A549 (cell line): ENCODE results near the gene DLG2. TPM values are rescaled to one million over a fixed set of nuclear protein-coding genes. Genes with fewer than 3 reads are reported as not detected.

Experiments used
- ATAC-seq, 2 experiments: fragments of 200-7000 bp in 1 of 2; fragments of >200 bp in 1 of 2; cut with Nextera tagmentation in 1 of 2; cut with Tn5 transposase in 1 of 2; 3 replicates each; pipeline versions ENCODE4 v1.8.0 to v1.9.1; 2018 to 2020; ENCODE audit warnings: mild to moderate bottlenecking in 1 of 2, moderate library complexity in 1 of 2
- CTCF ChIA-PET: fragments of 300-600 bp; sonication (Branson Sonifier 250); formaldehyde crosslinking; extraction: SDS; loops from one replicate; lab custom pipeline; 2021; ENCODE audit warnings: antibody characterized with exemption, inconsistent platforms; lab: Yijun Ruan, JAX
- POLR2A ChIA-PET: fragments of 350-600 bp; formaldehyde crosslinking; extraction: SDS; loops from one replicate; lab custom pipeline; 2021; ENCODE audit warnings: antibody characterized with exemption, inconsistent platforms; lab: Yijun Ruan, JAX
- DNase-seq, 2 experiments: peaks; one replicate each; pipeline versions ENCODE4 v3.0.0 to v3.0.0-alpha.2; 2011 to 2016; ENCODE audit warnings: low read depth in 1 of 2, low spot score in 1 of 2
- FAIRE-seq: peaks from 2 replicates; lab custom pipeline; 2011; peaks lifted over from hg19 to GRCh38; lab: Jason Lieb, UNC
- H3K27ac ChIP-seq, 2 experiments: fragments of >200 bp; sonication (Bioruptor Twin); formaldehyde crosslinking; 3 replicates each; pipeline ENCODE4 v1.5.1; 2016 to 2017
- H3K4me1 ChIP-seq: fragments of >200 bp; sonication (Bioruptor Twin); formaldehyde crosslinking; 3 replicates; pipeline ENCODE4 v1.6.1; 2016
- H3K4me2 ChIP-seq: fragments of >200 bp; sonication (Bioruptor Twin); formaldehyde crosslinking; 3 replicates; pipeline ENCODE4 v1.6.1; 2016
- H3K4me3 ChIP-seq: fragments of >200 bp; sonication (Bioruptor Twin); formaldehyde crosslinking; 3 replicates; pipeline ENCODE4 v1.5.1; 2016
- H3K9me3 ChIP-seq: fragments of >200 bp; sonication (Bioruptor Twin); formaldehyde crosslinking; 3 replicates; pipeline ENCODE4 v1.6.1; 2016
- ATOH8 ChIP-seq: fragments of 250-450 bp; sonication (Bioruptor Pico); IDR thresholded peaks from 2 replicates; pipeline ENCODE4 v1.5.0; 2020; ENCODE audit warnings: low read depth, mild to moderate bottlenecking, moderate library complexity
- CEBPB ChIP-seq, 2 experiments: fragments of >200 bp in 1 of 2; sonication (Bioruptor Twin) in 1 of 2; formaldehyde crosslinking in 1 of 2; IDR thresholded peaks; 2 replicates each; pipeline ENCODE4 v1.6.1; 2012 to 2016
- CHD2 ChIP-seq: fragments of 150-350 bp; IDR thresholded peaks from 2 replicates; pipeline ENCODE4 v1.6.1; 2014; ENCODE audit warnings: low read length; ENCODE audit not compliant: partially characterized antibody
- CTCF ChIP-seq: fragments of >200 bp; sonication (Bioruptor Twin); formaldehyde crosslinking; IDR thresholded peaks from 3 replicates; pipeline ENCODE4 v1.5.1; 2016
- EHMT2 ChIP-seq: fragments of 200-600 bp; sonication (generic); IDR thresholded peaks from 2 replicates; pipeline ENCODE4 v1.6.1; 2016; ENCODE audit warnings: antibody characterized with exemption, low read depth, mild to moderate bottlenecking, moderate library complexity
- FOSL2 ChIP-seq, 2 experiments: fragments of 450-650 bp in 1 of 2; fragments of >200 bp in 1 of 2; sonication (Bioruptor Twin) in 1 of 2; formaldehyde crosslinking; IDR thresholded peaks; 2 replicates each; pipeline versions ENCODE4 v1.5.0 to v1.6.1; 2016 to 2020; ENCODE audit warnings: mild to moderate bottlenecking in 1 of 2, moderate library complexity in 1 of 2
- HDAC2 ChIP-seq: fragments of 200-600 bp; sonication (generic); IDR thresholded peaks from 2 replicates; pipeline ENCODE4 v1.6.1; 2016
- HOXB13 ChIP-seq: fragments of 250-450 bp; sonication (Bioruptor Pico); IDR thresholded peaks from 2 replicates; pipeline ENCODE4 v1.5.0; 2020; ENCODE audit warnings: low read depth, mild to moderate bottlenecking, moderate library complexity
- HOXB5 ChIP-seq: fragments of 250-450 bp; sonication (Bioruptor Pico); IDR thresholded peaks from 2 replicates; pipeline ENCODE4 v1.5.0; 2020; ENCODE audit warnings: mild to moderate bottlenecking, moderate library complexity
- JUN ChIP-seq, 2 experiments: fragments of >200 bp; sonication (Bioruptor Twin); formaldehyde crosslinking; IDR thresholded peaks; 2 replicates in 1 of 2; 3 replicates in 1 of 2; pipeline ENCODE4 v1.6.1; 2016 to 2017
- JUNB ChIP-seq: fragments of >200 bp; sonication (Bioruptor Twin); formaldehyde crosslinking; IDR thresholded peaks from 2 replicates; pipeline ENCODE4 v1.6.1; 2016
- KDM5A ChIP-seq: fragments of 200-600 bp; sonication (generic); IDR thresholded peaks from 2 replicates; pipeline ENCODE4 v1.6.1; 2016; ENCODE audit warnings: antibody characterized with exemption, mild to moderate bottlenecking
- MYC ChIP-seq: IDR thresholded peaks from 2 replicates; pipeline ENCODE4 v1.6.1; 2012; ENCODE audit warnings: mild to moderate bottlenecking, inconsistent platforms, low read length, improper control_type of control experiment, borderline replicate concordance
- PBX3 ChIP-seq: IDR thresholded peaks from 2 replicates; pipeline ENCODE4 v1.6.1; 2012
- POLR2AphosphoS2 ChIP-seq: conservative IDR thresholded peaks from 2 replicates; pipeline ENCODE4 v1.6.1; 2012; ENCODE audit warnings: low read length, improper control_type of control experiment, inconsistent platforms
- RAD21 ChIP-seq, 2 experiments: fragments of >200 bp in 1 of 2; sonication (Bioruptor Twin) in 1 of 2; formaldehyde crosslinking in 1 of 2; IDR thresholded peaks in 1 of 2; conservative IDR thresholded peaks in 1 of 2; 2 replicates in 1 of 2; 3 replicates in 1 of 2; pipeline ENCODE4 v1.6.1; 2012 to 2018; ENCODE audit warnings: inconsistent platforms in 1 of 2
- RARB ChIP-seq: fragments of 250-450 bp; sonication (Bioruptor Pico); IDR thresholded peaks from 2 replicates; pipeline ENCODE4 v1.8.0; 2021; ENCODE audit warnings: mild to moderate bottlenecking, moderate library complexity
- RCOR1 ChIP-seq: fragments of 150-350 bp; IDR thresholded peaks from 2 replicates; pipeline ENCODE4 v1.6.1; 2014; ENCODE audit warnings: antibody characterized with exemption, low read length, low read depth
- RFX5 ChIP-seq: fragments of 450-650 bp; IDR thresholded peaks from 2 replicates; pipeline ENCODE4 v1.7.1; 2014; ENCODE audit warnings: antibody characterized with exemption, mild to moderate bottlenecking, moderate library complexity
- SREBF2 ChIP-seq: fragments of 450-650 bp; IDR thresholded peaks from 2 replicates; pipeline ENCODE4 v1.6.1; 2014; ENCODE audit warnings: mild to moderate bottlenecking, moderate library complexity
- TP53 ChIP-seq: fragments of 250-450 bp; sonication (Bioruptor Pico); IDR thresholded peaks from 2 replicates; pipeline ENCODE4 v1.5.0; 2021; ENCODE audit warnings: mild to moderate bottlenecking, moderate library complexity
- USF2 ChIP-seq: fragments of 450-650 bp; IDR thresholded peaks from 2 replicates; pipeline ENCODE4 v1.6.1; 2014; ENCODE audit warnings: antibody characterized with exemption
- ZC3H11A ChIP-seq: fragments of 450-650 bp; IDR thresholded peaks from 2 replicates; pipeline ENCODE4 v1.6.1; 2014; ENCODE audit warnings: antibody characterized with exemption, mild to moderate bottlenecking
- WGBS: methylation state at CpG from one replicate; pipeline ENCODE4 v1.1.6; 2017; ENCODE audit errors: missing lambda C conversion rate; 5-methylcytosine and 5-hydroxymethylcytosine counted together
- polyA plus RNA-seq, 4 experiments: library from polyadenylated mRNA; depleted of rRNA in 3 of 4; stranded (reverse); fragments of >200 nt; fragmentation: RNase III in 1 of 4; extraction: RNeasy Plus Mini Kit Qiagen cat#74134 plus additional on column Dnase treatment in 1 of 4; gene quantifications; 2 replicates in 3 of 4; 3 replicates in 1 of 4; pipeline ENCODE4 v1.2.3, GENCODE V29; 2011 to 2017

Gene DLG2
- polyA plus RNA-seq, 2 of the 4 experiments (the other 2 are of a cell fraction) = 0.26 to 0.79 TPM

- H3K4me3 ChIP-seq = no peak overlapping the region
- FAIRE-seq (no peak), DNase-seq (no peak), ATAC-seq (no peak)
- ChIA-PET POLR2A (no interaction called here), CTCF (no interaction called here)
- no peak overlapping the region for H3K4me2 ChIP-seq
- no peaks in the 10 kb centered on the region for H3K9me3 ChIP-seq
- H3K27ac ChIP-seq = no peak overlapping the region
- 8% methylated on average over 3 of the region's 3 CpGs for WGBS
- no peaks in the 10 kb centered on the region for H3K4me1 ChIP-seq
- TF ChIP-seq PBX3 (no peak), CTCF (no peak), ZC3H11A (no peak), EHMT2 (no peak), USF2 (no peak)
Observed at GRCh38 chr11:84105148-84105547, 1522.0 kb downstream of the DLG2 start.

- H3K4me3 ChIP-seq = no peak overlapping the region
- H3K27ac ChIP-seq = no peak overlapping the region
- TF ChIP-seq HOXB5 (CRISPR knock-in tag) (no peak), HOXB13 (CRISPR knock-in tag) (no peak), ATOH8 (CRISPR knock-in tag) (no peak), JUNB (no peak), SREBF2 (no peak), TP53 (CRISPR knock-in tag) (no peak), CEBPB (IDR thresholded peaks at IDR 0.05) (no peak), KDM5A (no peak), RAD21 (conservative IDR thresholded peaks at IDR 0.05 in 1 of 2, IDR thresholded peaks at IDR 0.05 in 1 of 2) (no peak), FOSL2 (IDR thresholded peaks at IDR 0.05) (no peak), FOSL2 (CRISPR knock-in tag; IDR thresholded peaks at IDR 0.05) (no peak), RCOR1 (no peak), POLR2AphosphoS2 (no peak), MYC (no peak), RFX5 (no peak), CHD2 (no peak), PBX3 (no peak), JUN (IDR thresholded peaks at IDR 0.05) (no peak), HDAC2 (no peak), RARB (no peak), USF2 (no peak)
- H3K4me1 ChIP-seq = no peaks in the 10 kb centered on the region
- no peak for DNase-seq
- H3K9me3 ChIP-seq = no peaks in the 10 kb centered on the region
- no peak overlapping the region for H3K4me2 ChIP-seq
- ChIA-PET CTCF (interaction anchor here (0.6 kb wide), 1 partner anchor 1073 kb away, joined by 5 read pairs; no protein-coding TSS in a partner anchor), POLR2A (no interaction called here)
- ATAC-seq = no peak
- FAIRE-seq = no peak
- 0% methylated on average over 1 of the region's 1 CpG for WGBS
Observed at GRCh38 chr11:84103096-84103495, 1524.0 kb downstream of the DLG2 start.
